A673 (cell line): ENCODE data around the gene OSBPL3. TPM values are rescaled to one million over a fixed set of nuclear protein-coding genes. Genes with fewer than 3 reads are reported as not detected.

Experiments
- BruUV-seq: library from RNA; stranded (reverse); fragments of 400-500 nt; replicated peaks from 2 replicates; lab custom pipeline; 2021; lab: Mats Ljungman, UMichigan
- CTCF ChIA-PET: fragments of 300-600 bp; sonication (Branson Sonifier 250); formaldehyde crosslinking; loops from one replicate; lab custom pipeline; 2022; ENCODE audit warnings: antibody characterized with exemption; lab: Charles Lee
- POLR2A ChIA-PET: fragments of 300-600 bp; sonication (Branson Sonifier 250); formaldehyde crosslinking; loops from one replicate; lab custom pipeline; 2022; ENCODE audit warnings: antibody characterized with exemption; ENCODE audit not compliant: low non-redundant PET; lab: Charles Lee
- DNase-seq: peaks from one replicate; pipeline ENCODE4 v3.0.0-alpha.2; 2015; ENCODE audit warnings: low spot score
- H3K27ac ChIP-seq: fragments of 200-600 bp; sonication (generic); 2 replicates; pipeline ENCODE4 v1.5.1; 2016; ENCODE audit warnings: mixed run types, low read depth, mild to moderate bottlenecking, mixed read lengths, antibody characterized with exemption, low read length; ENCODE audit not compliant: poor library complexity, severe bottlenecking
- H3K27me3 ChIP-seq: fragments of 200-600 bp; sonication (generic); replicated peaks from 2 replicates; pipeline ENCODE4 v1.6.1; 2017; ENCODE audit warnings: mixed run types, low read depth, mild to moderate bottlenecking, mixed read lengths, antibody characterized with exemption, low read length; ENCODE audit not compliant: insufficient read depth, poor library complexity
- H3K36me3 ChIP-seq: fragments of 200-600 bp; sonication (generic); 2 replicates; pipeline ENCODE4 v1.6.1; 2016; ENCODE audit warnings: mixed run types, mild to moderate bottlenecking, mixed read lengths, antibody characterized with exemption, low read length; ENCODE audit not compliant: insufficient read depth, poor library complexity, severe bottlenecking
- H3K4me1 ChIP-seq: fragments of 200-600 bp; sonication (generic); 2 replicates; pipeline ENCODE4 v1.6.1; 2017; ENCODE audit warnings: mixed run types, mild to moderate bottlenecking, mixed read lengths, antibody characterized with exemption, low read length; ENCODE audit not compliant: insufficient read depth, poor library complexity, severe bottlenecking
- H3K4me3 ChIP-seq: fragments of 200-600 bp; sonication (generic); 2 replicates; pipeline ENCODE4 v1.5.1; 2016; ENCODE audit warnings: low read depth, mixed run types, mild to moderate bottlenecking, mixed read lengths, low read length; ENCODE audit not compliant: poor library complexity, severe bottlenecking
- H3K9me3 ChIP-seq: fragments of 200-600 bp; sonication (generic); 2 replicates; pipeline ENCODE4 v1.6.1; 2016; ENCODE audit warnings: mixed run types, low read depth, mild to moderate bottlenecking, mixed read lengths, antibody characterized with exemption, low read length; ENCODE audit not compliant: poor library complexity, severe bottlenecking
- EZH2 ChIP-seq: fragments of 200-600 bp; sonication (generic); IDR thresholded peaks from 2 replicates; pipeline ENCODE4 v1.6.1; 2017; ENCODE audit warnings: borderline replicate concordance, low read depth, mild to moderate bottlenecking, mixed read lengths, antibody characterized with exemption, low read length; ENCODE audit not compliant: poor library complexity, severe bottlenecking
- intact Hi-C: fragments of 100-400 bp; cut with micrococcal nuclease; formaldehyde crosslinking; loops from one replicate; pipeline ENCODE4 v1.10.0; 2022; ENCODE audit not compliant: unreplicated experiment
- total RNA-seq: library from RNA; stranded (reverse); gene quantifications from 2 replicates; pipeline ENCODE4 v1.2.3, GENCODE V29; 2021
- TF ChIP-seq, protein P1 (sequence below): fragments of 300-800, 200-600 bp; sonication (generic); conservative IDR thresholded peaks from 2 replicates; pipeline ENCODE4 v1.5.1; 2017; ENCODE audit warnings: low read depth, mild to moderate bottlenecking, antibody characterized with exemption, low read length, moderate library complexity, mixed read lengths

Gene OSBPL3
- total RNA-seq, 1 experiment from 2014 or later, result 21.4 TPM

DNA sequence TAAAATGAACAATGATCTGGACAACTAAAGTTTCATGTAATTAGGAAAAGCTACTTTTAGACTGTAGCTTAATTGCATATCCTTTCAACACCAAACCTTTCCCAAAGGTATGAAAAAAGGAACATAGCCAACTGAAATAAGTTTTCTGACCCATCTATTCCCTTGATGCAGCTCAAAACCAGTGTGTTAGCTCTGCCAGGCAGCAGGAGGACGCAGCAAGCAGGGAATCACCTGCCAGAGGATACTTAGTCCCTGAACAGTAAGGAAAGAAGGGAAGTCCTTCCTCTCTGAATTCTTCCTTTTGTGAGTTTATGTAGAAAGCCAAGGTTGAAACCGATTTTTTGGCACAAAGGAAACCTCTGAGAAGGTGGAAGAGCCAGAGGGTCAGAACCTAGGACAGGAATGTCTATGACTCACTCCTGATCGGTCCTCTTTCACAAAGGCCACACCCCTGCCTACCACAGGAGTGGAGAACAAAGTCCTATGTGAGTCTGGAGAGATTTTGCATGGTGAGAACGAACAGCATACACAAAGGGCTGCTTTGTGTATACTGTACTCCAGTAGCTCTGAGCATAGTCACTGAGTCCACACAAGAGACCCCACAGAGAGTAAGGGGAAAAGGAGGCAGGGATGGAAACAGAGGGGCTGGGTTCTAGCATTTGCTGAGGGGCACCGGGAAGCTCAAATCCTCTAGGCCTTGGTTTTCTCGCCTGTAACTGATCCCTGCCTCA lies 153.9 kb downstream of the OSBPL3 start:
- intact Hi-C loops, result no loop called here
- BruUV-seq, result no TSS peak
- Histone ChIP-seq H3K4me3 (no peak overlapping the region), H3K9me3 (no peaks in the 10 kb centered on the region), H3K27me3 (no peaks in the 10 kb centered on the region), H3K4me1 (peaks cover 4% of the 10 kb centered on the region), H3K27ac (no peak overlapping the region), H3K36me3 (no peaks in the 10 kb centered on the region)
- POLR2A ChIA-PET, result no interaction called here
- CTCF ChIA-PET, result no interaction called here
- DNase-seq, result no peak
- TF ChIP-seq, protein P1, sequence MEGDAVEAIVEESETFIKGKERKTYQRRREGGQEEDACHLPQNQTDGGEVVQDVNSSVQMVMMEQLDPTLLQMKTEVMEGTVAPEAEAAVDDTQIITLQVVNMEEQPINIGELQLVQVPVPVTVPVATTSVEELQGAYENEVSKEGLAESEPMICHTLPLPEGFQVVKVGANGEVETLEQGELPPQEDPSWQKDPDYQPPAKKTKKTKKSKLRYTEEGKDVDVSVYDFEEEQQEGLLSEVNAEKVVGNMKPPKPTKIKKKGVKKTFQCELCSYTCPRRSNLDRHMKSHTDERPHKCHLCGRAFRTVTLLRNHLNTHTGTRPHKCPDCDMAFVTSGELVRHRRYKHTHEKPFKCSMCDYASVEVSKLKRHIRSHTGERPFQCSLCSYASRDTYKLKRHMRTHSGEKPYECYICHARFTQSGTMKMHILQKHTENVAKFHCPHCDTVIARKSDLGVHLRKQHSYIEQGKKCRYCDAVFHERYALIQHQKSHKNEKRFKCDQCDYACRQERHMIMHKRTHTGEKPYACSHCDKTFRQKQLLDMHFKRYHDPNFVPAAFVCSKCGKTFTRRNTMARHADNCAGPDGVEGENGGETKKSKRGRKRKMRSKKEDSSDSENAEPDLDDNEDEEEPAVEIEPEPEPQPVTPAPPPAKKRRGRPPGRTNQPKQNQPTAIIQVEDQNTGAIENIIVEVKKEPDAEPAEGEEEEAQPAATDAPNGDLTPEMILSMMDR, result no peak
- TF ChIP-seq EZH2, result no peak

DNA sequence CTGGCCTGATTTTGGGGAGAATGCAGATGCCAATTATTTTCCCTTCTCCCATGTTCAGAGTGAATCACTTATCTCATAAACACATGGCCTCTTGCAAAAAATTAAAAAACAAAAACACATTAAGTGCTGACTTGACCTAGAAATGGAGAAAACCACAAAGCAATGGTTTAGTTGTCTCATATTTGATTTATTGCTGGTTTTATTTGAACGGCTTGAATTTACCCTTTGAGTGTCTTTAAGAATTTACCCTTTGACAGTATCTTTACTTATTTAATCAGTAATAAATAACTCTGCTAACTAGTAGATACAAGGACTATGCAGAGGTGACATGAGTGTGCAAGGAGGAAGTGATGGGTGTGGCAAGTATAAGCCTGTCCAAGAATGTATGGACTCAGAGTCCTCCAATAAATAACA lies 154.6 kb downstream of the OSBPL3 start:
- TF ChIP-seq EZH2, result no peak
- TF ChIP-seq, protein P1, result no peak
- ChIA-PET CTCF (no interaction called here), POLR2A (no interaction called here)
- H3K27me3 ChIP-seq, result no peaks in the 10 kb centered on the region
- H3K4me3 ChIP-seq, result no peak overlapping the region
- H3K27ac ChIP-seq, result no peak overlapping the region
- H3K9me3 ChIP-seq, result no peaks in the 10 kb centered on the region
- no TSS peak for BruUV-seq
- DNase-seq, result no peak
- intact Hi-C loops, result no loop called here
- H3K36me3 ChIP-seq, result no peaks in the 10 kb centered on the region
- H3K4me1 ChIP-seq, result peaks cover 11% of the 10 kb centered on the region

DNA sequence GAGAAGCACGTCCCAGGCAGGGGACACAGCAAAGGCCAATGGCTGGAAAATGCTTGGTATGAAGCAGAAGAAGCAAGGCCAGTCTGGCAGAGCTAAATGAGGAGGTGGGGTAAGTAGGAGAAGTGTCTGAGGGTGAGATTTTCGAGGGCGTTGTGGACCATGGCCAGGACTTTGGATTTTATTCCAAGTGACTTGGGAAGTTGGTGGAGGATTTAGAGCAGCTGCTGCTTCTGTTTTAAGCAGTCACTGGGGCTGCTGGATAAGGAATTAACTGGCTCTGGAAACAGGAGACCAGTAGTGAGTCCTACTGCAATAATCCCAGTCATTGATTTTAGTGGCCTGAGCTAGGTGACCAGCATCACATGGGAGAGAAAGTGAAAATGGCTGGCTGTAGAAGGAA lies 155.1 kb downstream of the OSBPL3 start:
- no peak for DNase-seq
- intact Hi-C loops, result no loop called here
- H3K27ac ChIP-seq, result no peak overlapping the region
- no peaks in the 10 kb centered on the region for H3K36me3 ChIP-seq
- no peaks in the 10 kb centered on the region for H3K27me3 ChIP-seq
- POLR2A ChIA-PET, result no interaction called here
- CTCF ChIA-PET, result no interaction called here
- no peaks in the 10 kb centered on the region for H3K9me3 ChIP-seq
- TF ChIP-seq EZH2, result no peak
- TF ChIP-seq, protein P1, result no peak
- peaks cover 13% of the 10 kb centered on the region for H3K4me1 ChIP-seq
- H3K4me3 ChIP-seq, result no peak overlapping the region
- no TSS peak for BruUV-seq
